ENCODE measurements around the gene CLCNKB.

DNA sequence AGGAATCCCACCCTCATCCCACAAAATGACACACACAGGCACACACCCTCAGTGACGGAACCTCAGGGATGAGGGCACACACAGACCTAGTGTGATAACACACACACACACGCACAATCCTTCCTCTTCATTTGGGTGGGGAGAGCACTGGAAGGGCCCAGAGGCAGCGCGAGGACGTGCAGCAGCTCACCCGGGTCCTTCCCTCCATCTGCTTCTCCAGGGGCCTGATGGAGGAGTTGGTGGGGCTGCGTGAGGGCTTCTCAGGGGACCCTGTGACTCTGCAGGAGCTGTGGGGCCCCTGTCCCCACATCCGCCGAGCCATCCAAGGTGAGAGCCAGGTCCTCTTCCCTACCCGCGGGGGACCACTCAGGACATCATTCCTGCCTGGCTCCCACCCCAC lies 21.2 kb upstream of the CLCNKB start:
- TF ChIP-seq, protein P1, sequence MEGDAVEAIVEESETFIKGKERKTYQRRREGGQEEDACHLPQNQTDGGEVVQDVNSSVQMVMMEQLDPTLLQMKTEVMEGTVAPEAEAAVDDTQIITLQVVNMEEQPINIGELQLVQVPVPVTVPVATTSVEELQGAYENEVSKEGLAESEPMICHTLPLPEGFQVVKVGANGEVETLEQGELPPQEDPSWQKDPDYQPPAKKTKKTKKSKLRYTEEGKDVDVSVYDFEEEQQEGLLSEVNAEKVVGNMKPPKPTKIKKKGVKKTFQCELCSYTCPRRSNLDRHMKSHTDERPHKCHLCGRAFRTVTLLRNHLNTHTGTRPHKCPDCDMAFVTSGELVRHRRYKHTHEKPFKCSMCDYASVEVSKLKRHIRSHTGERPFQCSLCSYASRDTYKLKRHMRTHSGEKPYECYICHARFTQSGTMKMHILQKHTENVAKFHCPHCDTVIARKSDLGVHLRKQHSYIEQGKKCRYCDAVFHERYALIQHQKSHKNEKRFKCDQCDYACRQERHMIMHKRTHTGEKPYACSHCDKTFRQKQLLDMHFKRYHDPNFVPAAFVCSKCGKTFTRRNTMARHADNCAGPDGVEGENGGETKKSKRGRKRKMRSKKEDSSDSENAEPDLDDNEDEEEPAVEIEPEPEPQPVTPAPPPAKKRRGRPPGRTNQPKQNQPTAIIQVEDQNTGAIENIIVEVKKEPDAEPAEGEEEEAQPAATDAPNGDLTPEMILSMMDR (IDR thresholded peaks at IDR 0.05 in 4 of 5, conservative IDR thresholded peaks at IDR 0.05 in 1 of 5), result no peak
- no peak for TF ChIP-seq POLR2A (IDR thresholded peaks at IDR 0.05)

Data from gastrocnemius medialis (tissue), 4 donors.